ENCODE results near the gene SNAP47.
A peak's percentile ranks its signal among the peaks of the same experiment; 100 is the strongest.

The SNAP47 gene

GRCh38 chr1:227748496-227749182 lies 13.4 kb downstream of the SNAP47 start:
- DNase-seq (ENCODE audit: low read depth in 2 of 2), result no peak

DNA sequence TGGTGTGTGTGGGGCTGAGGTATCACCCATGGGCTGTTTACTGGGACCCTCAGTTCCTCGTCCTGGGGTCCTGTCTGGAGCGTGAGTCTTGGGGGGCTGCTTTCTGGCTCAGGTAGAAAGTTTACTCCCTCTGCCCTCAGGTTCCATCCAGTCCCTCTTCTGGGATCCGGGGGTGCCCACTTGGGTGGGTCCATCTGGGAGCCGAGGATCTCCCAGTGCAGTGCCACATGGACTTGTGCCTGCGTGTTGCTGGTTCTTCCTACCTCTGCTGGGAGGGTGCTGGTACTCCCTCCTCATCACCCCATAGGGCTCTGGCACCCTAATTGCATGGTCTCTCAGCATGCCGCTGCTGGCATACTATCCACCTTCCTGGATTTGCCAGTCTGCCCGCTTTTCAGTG lies 14.0 kb downstream of the SNAP47 start:
- no peak for DNase-seq (ENCODE audit: low read depth in 2 of 2)

DNA sequence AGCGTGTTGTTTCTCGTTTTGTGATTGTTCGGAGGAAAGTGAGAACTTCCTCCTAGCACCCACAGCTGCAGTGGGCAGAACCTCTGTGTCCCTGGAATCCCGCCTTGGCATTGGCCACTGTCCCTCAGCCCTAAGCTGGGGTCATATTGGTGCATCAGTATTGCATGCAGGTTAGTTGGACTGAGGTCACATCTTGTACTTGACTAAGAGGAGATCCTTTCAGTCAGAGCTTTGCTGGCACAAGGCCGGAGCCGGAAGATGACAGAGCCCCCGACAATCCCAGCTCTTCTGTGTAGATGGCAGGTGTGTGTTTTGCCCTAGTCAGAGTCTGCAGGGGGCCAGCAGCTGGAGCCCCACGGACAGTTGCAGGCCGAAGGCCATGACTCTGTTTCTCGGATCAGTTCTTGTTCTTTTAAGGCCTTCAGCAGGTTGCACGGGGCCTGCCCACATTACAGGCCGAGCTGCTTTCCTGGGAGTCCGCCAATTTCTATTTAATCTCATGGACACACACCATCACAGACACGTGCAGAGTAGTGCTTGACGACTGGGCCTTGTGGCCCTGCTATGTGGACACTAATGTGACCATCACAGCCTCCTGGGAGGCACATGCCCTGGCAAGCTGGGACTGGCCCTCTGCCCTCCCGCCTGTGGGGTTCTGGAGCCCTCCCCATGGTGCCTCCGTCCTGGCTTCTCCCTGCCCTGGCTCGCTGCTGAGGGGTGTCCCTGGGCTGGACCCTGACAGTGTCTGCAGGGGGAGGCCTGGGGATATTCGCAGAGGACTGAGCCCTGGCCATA lies 14.9 kb downstream of the SNAP47 start:
- DNase-seq (ENCODE audit: low read depth in 2 of 2), result no peak

DNA sequence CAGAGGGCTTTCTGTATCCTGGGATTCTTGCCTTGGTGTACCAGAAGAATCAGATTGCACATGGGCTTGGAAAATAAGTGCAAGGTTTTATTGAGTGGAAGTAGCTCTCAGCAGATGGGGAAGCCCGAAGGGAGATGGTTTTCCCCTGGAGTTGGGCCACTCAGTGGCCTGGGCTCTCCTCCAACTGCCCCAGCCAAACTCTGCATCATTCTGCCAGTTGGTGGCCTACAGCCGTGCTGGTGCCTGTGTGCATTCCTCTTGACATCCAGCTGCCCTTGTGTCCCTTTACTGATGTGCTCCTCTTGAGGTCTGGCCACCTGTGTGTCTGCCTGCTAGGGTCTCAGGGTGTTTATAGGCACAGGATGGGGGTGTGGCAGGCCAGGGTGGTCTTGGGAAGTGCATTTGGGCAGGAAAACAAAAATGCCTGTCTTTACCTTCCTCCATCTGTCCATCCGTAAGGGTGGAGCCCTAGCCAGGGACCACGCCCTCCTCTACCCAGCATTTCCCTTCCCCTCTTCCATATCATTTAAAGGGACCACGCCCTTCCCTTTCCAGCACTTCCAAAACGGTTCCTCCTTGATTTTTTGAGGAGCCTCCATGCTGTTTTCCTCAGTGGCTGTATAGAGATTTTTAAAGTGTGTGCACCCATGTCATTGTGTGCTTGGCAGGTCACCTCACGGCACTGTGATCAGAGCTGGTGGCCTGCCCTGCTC lies 18.9 kb downstream of the SNAP47 start:
- DNase-seq (ENCODE audit: low read depth in 2 of 2), result no peak

- DNase-seq (ENCODE audit: low read depth in 2 of 2), result no peak
Measured at GRCh38 chr1:227754958-227755357, 19.7 kb downstream of the SNAP47 start.

DNA sequence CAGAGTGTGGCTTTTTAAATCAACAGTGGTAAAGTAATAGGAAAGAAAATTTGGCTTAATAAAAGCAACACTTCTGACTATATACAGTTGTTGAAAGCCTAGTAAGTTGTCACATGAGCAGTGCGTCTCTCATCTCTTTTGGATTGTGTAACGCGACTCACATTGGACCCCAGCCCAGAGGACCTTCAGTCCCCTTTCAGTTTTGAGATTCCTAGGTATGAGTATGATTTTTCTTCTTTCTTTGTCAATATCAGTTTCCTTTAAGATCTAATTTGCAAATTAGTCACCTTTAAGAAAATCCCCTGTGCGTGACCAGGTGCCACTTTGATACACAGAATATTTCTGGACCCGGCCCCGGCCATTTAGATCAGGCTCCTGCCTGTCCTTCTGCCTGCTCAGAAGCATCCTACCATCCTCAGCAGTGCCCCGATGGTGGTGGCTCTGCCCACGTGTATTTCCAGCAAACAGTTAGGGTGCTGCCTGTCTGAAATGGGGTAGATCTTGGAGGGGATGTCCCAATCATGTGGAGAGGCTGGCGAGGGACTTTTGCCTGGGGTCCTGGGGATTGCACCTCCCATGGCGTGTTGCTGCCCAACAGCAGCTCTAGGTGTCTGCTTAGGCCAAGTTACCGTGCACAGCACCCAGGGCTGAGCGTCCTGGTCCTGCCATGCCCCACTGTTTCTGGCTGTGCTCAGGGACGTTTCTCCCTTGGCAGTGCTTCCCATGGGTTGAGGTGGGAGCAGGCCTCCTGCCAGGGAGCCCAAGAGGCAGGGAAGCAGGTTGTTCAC lies 21.1 kb downstream of the SNAP47 start:
- no peak for DNase-seq (ENCODE audit: low read depth in 2 of 2)

DNA sequence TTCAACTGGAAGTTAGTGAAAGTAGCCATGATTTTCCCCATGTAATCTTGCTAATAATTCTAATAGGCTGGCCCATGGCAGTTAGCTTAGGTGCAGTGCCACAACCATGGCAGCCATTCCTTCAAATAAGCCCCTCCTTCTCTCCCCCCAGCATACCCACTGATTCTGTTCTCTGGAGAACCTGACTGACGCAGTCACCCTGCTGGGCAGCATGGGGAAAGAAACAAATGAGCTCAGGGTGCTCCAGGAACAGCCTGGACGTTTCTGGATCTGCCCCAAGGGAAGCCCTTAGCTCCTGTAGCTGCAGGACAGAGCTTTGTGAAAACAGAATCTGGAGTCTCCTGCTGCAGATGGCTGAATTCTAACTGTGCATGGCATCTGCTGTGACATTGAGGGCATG lies 22.5 kb downstream of the SNAP47 start:
- DNase-seq (ENCODE audit: low read depth in 2 of 2), result no peak

DNA sequence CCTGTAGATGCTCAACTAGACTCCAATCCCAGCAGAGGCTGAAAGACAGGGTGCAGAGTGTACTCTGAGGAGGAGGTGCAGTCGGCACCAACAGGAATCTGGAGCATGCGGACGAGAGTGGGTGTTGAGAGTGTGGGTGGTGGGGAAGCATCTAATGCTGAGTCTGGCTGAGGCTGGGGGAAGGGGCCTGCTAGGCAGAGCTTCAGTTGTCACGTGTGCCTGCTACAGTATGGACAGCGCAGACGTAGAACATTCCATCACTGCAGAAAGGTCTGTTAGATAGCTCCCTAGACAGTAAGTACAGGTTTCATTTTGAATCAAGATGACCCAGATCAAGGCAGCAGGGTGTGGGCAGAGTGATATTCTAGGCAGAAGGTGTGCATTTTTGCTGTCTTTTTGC lies 23.1 kb downstream of the SNAP47 start:
- no peak for DNase-seq (ENCODE audit: low read depth in 2 of 2)

DNA sequence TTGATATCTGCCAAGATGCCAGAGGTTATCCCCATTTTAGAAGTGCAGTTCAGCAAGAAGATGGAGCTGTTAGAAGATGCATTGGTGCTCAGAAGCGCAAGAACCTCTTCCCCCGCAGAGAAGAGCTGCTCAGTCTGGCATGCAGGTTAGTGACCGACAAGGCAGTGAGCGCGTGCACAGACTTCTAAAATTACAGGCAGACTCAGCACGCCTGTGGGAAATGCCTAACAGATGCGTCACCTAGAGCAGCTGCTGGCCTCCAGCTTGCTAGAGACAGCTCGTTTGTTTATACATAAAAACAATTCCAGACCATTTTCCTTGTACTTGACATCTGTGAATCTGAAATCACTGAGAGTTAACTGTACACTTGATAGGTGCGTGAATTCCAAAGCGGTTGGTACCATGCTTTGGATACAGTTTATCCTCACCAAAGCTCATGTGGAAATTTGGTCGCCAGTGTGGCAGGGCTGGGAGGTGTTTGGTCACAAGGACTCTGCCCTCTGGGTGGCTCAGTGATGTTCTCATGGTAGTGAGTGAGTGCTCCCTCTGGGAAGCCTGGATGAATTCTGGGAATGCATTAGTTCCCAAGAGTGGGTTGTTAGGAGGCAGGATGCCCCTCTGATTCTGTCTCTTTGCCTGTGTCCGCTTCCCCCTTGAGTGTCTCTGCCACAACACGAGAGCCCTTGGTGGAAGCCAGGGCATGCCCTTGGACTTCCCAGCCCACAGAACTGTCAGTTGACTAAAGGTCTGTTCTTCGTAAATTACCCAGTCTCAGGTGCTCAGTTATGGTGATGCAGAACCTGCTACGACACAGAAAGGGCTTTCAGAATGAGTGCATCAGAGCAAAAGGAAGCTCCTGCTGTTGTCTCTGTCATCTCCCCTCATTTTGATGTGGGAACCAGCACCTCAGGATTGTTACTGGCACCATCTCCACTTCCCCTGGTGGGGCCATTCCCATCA lies 24.4 kb downstream of the SNAP47 start:
- DNase-seq (ENCODE audit: low read depth in 2 of 2), result no peak

GRCh38 chr1:227760377-227760776 lies 25.1 kb downstream of the SNAP47 start:
- DNase-seq (ENCODE audit: low read depth in 2 of 2), result no peak

DNA sequence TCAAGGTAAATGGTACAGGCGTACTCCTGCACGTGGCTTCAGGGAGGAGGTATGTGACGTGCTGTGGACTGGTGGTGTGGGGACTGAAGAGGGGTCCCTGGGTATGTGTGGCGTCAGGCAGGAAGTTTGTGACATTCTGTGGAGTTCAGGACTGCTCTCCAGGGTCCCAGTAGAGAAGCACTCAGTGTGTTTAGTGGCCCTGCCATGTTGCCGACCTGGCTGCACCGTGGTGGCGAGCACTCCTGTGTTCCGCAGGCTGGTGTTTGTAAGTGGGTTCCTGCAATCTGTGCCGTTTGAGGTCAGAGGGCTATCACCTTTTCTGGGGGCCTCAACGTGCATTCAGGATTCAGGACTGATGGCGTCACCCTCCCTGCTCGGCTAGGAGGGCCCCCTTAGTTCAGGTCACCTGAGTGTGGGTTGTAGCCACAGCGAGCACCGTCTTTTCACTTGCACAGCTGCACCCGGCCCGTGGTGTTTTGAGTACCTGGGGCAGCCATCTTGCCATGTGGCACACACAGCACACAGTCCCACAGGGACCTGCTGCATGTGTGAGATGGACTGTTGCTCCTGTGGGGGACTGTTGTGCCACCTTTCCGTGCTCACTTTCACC lies 26.5 kb downstream of the SNAP47 start:
- no peak for DNase-seq (ENCODE audit: low read depth in 2 of 2)

- peak; percentile 74 to 76 for DNase-seq (ENCODE audit: low read depth in 2 of 2)
Measured at GRCh38 chr1:227762231-227762911, 27.1 kb downstream of the SNAP47 start.

GRCh38 chr1:227763246-227764018 lies 28.2 kb downstream of the SNAP47 start:
- DNase-seq (ENCODE audit: low read depth in 2 of 2), result no peak

- DNase-seq (ENCODE audit: low read depth in 2 of 2), result no peak
Measured at GRCh38 chr1:227764019-227764391, 28.8 kb downstream of the SNAP47 start.

DNA sequence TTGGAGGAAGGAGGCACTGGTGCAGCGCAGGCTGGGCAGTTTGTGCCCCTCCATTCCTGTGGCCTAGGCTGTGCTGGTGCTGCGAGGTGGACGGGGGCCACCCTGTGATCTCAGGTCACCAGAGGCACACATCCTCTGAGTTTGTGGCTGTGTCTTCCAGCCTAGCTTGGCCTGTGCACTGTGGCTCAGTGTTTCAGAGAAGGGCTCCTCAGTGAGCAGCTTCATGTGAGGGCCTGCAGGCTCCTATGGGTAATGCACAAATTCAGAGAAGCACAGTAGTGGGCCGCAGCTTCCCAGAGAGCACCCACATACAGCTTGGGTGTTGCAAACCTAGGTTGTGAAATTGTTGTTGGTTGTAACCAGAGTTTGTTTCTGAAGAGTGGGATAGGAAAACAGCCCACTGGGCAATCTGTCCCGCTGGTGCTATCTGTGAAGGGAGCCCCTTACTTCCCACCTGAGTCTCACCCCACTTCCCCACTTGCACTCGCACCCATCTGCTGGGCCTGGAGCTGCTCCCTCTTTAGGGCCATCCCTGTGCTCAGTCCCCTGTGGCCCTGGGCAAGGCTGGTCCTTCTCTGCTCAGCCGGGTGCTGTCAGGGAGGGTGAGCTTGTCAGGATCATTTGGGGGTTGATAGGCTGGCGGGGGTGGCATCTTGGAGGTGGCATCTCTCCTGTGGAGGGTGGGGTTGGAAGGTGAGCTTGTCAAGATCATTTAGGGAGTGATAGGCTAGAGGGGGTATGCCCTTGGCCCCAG lies 30.2 kb downstream of the SNAP47 start:
- no peak for DNase-seq (ENCODE audit: low read depth in 2 of 2)

DNA sequence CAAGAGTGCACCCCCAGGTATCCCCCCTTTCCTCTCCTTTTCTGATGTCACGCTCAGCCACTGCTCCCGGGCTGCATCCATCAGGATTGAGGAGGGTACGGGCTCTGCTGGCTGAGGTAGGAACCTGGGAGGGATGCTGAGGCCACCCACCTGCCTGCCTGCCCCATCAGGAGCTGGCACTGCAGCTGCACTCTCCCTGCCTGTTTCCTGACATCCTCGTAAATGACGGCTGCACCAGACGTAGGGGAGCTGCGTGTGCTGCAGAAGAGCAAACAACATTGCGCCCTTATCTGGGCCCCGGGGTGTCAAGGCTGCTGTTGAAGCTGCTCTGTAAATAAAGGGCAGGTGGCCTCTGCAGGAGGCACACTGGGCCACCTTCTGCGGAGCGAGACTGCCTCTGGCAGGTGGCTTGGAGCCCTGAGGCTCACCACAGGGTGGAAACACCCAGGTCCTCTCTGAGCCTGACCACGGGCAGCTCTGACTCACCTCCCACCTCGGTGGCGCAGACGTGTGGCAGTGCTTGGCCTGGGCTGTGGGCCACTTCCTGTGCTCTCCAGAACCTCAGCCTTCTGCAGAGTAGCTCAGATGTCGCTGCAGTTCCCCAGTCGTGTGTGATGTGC lies 30.9 kb downstream of the SNAP47 start:
- peak; percentile 35 to 51 for DNase-seq (ENCODE audit: low read depth in 2 of 2)

DNA sequence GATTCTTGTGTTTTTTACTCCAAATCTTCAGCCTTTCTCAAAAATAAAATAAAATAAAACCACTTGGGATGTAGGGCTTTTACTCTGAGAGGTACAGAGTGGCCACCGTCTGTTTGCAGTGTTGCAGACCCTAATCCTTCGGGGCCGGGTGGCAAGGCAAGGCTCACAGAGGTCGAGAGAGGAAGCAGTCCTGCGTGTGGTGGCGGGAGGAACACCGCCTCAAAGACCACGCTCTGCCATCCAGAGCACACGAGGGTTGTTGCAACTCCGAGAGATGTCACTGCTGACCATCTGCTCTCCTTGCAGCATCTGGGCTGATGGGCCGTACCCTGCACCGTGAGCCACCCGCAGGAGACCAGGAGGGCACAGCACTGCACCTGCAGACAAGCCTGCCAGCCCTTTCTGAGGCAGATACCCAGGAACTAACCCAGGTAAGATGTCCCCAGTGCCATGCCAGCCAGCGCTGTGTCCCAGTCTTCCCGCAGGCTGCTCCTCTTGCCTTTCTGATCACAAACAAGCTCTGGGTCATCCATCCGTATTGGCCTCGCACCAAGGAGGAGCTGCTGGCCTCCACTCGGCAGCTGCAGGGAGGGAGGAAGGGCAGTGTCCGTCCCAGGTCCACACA lies 31.5 kb downstream of the SNAP47 start:
- no peak for DNase-seq (ENCODE audit: low read depth in 2 of 2)
